ENCODE measurements around the gene MMS22L.
"Not testable (repeated sequence)": the region's sequence is repeated elsewhere in the genome, so short reads cannot be mapped to it uniquely, and the experiment has no call there.

The MMS22L gene

GRCh38 chr6:97195117-97195516 is 87.9 kb downstream of the MMS22L start:
- H3K9me3 Mint-ChIP-seq = no peaks in the 10 kb centered on the region
- no peaks in the 10 kb centered on the region for H3K4me1 Mint-ChIP-seq (ENCODE audit: low read depth)
- no peak overlapping the region for H3K4me3 Mint-ChIP-seq
- no peaks in the 10 kb centered on the region for H3K27me3 Mint-ChIP-seq
- H3K27ac Mint-ChIP-seq = no peak overlapping the region
- peaks cover 37% of the 10 kb centered on the region for H3K36me3 Mint-ChIP-seq (ENCODE audit: low read depth)

- Mint-ChIP-seq H3K36me3 (ENCODE audit: low read depth) (peaks cover 11% of the 10 kb centered on the region), H3K27me3 (no peaks in the 10 kb centered on the region), H3K4me1 (ENCODE audit: low read depth) (no peaks in the 10 kb centered on the region), H3K9me3 (no peaks in the 10 kb centered on the region), H3K4me3 (no peak overlapping the region), H3K27ac (no peak overlapping the region)
Observed at GRCh38 chr6:97189767-97190166, 93.2 kb downstream of the MMS22L start.

DNA sequence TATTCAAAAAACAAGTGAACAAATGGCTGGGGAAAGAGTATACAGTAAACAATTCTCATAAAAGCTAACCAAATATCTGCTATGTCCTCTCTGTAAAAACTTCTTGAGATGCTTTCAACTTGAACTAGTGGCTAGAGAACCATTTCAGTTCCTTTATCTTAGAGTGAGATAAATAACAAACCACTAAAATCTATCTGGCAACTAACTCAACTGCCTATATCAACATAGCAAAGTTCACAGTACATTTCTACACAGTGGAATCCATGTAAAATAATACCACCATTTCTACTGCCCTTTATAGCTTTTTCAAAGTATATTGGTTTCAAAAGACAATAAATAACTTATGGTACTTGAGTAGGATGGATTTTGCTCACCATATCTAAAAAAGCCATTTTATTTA is 95.1 kb downstream of the MMS22L start:
- Mint-ChIP-seq H3K27me3 (no peaks in the 10 kb centered on the region), H3K27ac (no peak overlapping the region), H3K4me3 (no peak overlapping the region), H3K4me1 (ENCODE audit: low read depth) (no peaks in the 10 kb centered on the region), H3K9me3 (no peaks in the 10 kb centered on the region), H3K36me3 (ENCODE audit: low read depth) (peaks cover 3% of the 10 kb centered on the region)

- Mint-ChIP-seq H3K9me3 (no peaks in the 10 kb centered on the region), H3K4me3 (no peak overlapping the region), H3K27me3 (no peaks in the 10 kb centered on the region), H3K36me3 (ENCODE audit: low read depth) (peaks cover 4% of the 10 kb centered on the region), H3K4me1 (ENCODE audit: low read depth) (no peaks in the 10 kb centered on the region), H3K27ac (no peak overlapping the region)
Observed at GRCh38 chr6:97186416-97186999, 96.5 kb downstream of the MMS22L start.

DNA sequence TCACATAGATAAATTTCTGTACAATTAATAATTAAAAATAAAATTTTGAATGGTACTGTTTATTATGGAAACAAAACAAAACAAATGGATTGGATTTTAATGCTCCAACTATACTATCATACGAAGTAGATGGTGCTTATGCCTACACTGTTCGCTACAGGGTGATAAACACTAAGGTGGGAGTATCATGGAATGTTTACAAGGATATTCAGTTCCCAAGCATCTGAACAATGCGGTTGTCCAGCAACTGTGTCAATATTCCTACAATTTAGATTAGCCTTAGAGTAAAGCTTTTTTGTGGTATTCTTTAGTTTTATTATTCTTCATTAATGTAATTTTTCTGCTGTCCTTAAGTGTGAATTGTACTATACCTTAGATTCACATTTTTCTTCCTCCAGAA is 105.1 kb downstream of the MMS22L start:
- no peaks in the 10 kb centered on the region for H3K27me3 Mint-ChIP-seq
- H3K27ac Mint-ChIP-seq = no peak overlapping the region
- H3K9me3 Mint-ChIP-seq = no peaks in the 10 kb centered on the region
- no peak overlapping the region for H3K4me3 Mint-ChIP-seq
- H3K36me3 Mint-ChIP-seq (ENCODE audit: low read depth) = peaks cover 52% of the 10 kb centered on the region
- H3K4me1 Mint-ChIP-seq (ENCODE audit: low read depth) = no peaks in the 10 kb centered on the region

- Mint-ChIP-seq H3K27me3 (no peaks in the 10 kb centered on the region), H3K27ac (no peak overlapping the region), H3K4me1 (ENCODE audit: low read depth) (no peaks in the 10 kb centered on the region), H3K9me3 (no peaks in the 10 kb centered on the region), H3K4me3 (no peak overlapping the region), H3K36me3 (ENCODE audit: low read depth) (peaks cover 62% of the 10 kb centered on the region)
Observed at GRCh38 chr6:97176468-97176867, 106.5 kb downstream of the MMS22L start.

DNA sequence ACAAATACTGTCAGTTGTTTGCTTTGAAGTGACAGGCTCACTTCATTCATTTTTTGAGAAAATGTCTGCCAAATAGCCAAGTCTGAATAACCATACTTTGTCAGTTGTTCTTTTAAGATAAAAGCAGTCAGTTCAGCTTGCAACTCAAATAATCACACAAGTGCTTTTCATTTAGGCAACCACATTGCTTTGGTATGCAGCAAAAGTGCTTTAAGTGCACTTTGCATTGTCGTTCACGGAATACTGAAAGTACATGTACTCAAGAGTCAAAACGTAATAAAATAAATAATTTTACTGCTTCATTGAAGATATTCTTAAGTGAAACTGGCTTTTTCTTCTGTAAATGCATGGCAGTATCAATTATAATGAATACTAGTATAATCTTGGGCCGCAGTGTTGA is 107.2 kb downstream of the MMS22L start:
- Mint-ChIP-seq H3K4me1 (ENCODE audit: low read depth) (no peaks in the 10 kb centered on the region), H3K27me3 (no peaks in the 10 kb centered on the region), H3K4me3 (no peak overlapping the region), H3K36me3 (ENCODE audit: low read depth) (peaks cover 61% of the 10 kb centered on the region), H3K9me3 (no peaks in the 10 kb centered on the region), H3K27ac (no peak overlapping the region)

DNA sequence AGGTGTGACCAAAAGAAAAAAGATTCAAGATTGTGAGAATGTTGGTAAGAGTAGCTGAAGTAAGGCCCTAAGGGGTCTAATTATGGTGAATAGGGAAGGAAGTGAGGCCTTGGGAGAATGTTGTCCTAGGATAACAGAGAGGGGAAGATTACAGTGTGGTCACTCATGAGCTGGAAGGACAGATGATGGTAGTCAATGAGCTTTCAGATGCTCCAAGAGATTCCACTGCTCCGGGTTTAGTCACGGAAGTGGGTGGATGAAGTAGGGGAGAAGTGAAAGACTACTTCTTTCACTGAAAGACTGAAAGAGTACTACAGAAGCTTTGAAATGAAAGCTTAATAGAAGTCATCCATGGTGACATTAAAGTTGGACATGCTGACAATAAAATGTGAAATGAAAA is 108.5 kb downstream of the MMS22L start:
- peaks cover 63% of the 10 kb centered on the region for H3K36me3 Mint-ChIP-seq (ENCODE audit: low read depth)
- no peaks in the 10 kb centered on the region for H3K4me1 Mint-ChIP-seq (ENCODE audit: low read depth)
- no peaks in the 10 kb centered on the region for H3K27me3 Mint-ChIP-seq
- H3K9me3 Mint-ChIP-seq = no peaks in the 10 kb centered on the region
- no peak overlapping the region for H3K4me3 Mint-ChIP-seq
- peak overlapping the region; percentile 46 for H3K27ac Mint-ChIP-seq

DNA sequence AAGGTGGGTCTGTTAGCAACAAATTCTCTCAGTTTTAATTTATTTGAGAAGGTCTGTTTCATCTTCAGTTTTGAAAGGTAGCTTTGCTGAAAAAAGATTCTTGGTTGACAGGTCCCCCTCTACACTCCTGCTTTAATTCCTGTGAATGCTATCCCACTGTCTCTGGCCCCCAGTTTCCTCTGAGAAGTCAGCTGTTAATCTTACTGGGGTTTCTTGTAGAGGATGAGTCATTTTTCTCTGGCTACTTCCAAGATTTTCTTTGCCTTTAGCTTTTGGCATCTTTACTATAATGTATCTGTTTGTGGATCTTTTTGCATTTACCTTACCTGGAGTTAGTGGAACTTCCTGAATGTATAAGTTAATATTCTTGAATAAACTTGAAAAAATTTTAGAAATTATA is 122.7 kb downstream of the MMS22L start:
- peaks cover 75% of the 10 kb centered on the region for H3K36me3 Mint-ChIP-seq (ENCODE audit: low read depth)
- H3K4me3 Mint-ChIP-seq = no peak overlapping the region
- H3K27ac Mint-ChIP-seq = no peak overlapping the region

DNA sequence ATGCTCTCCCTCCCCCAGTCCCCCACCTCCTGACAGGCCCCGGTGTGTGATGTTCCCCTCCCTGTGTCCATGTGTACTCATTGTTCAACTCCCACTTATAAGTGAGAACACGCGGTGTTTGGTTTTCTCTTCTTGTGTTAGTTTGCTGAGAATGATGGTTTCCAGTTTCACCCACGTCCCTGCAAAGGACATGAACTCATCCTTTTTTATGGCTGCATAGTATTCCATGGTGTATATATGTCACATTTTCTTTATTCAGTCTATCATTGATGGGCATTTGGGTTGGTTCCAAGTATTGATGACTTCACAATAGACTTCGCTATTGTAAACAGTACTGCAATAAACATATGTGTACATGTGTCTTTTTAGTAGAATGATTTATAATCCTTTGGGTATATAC is 127.6 kb downstream of the MMS22L start:
- H3K27ac Mint-ChIP-seq, H3K27me3 Mint-ChIP-seq, H3K4me3 Mint-ChIP-seq: not testable (repeated sequence)
- Mint-ChIP-seq H3K36me3 (ENCODE audit: low read depth) (peaks cover 66% of the 10 kb centered on the region), H3K9me3 (peaks cover 26% of the 10 kb centered on the region), H3K4me1 (ENCODE audit: low read depth) (peaks cover 11% of the 10 kb centered on the region)

More for the DNA sequence above, 122.7 kb downstream of the MMS22L start:
- H3K4me1 Mint-ChIP-seq (ENCODE audit: low read depth) = no peaks in the 10 kb centered on the region
- H3K27me3 Mint-ChIP-seq = no peaks in the 10 kb centered on the region
- H3K9me3 Mint-ChIP-seq = peaks cover 32% of the 10 kb centered on the region

DNA sequence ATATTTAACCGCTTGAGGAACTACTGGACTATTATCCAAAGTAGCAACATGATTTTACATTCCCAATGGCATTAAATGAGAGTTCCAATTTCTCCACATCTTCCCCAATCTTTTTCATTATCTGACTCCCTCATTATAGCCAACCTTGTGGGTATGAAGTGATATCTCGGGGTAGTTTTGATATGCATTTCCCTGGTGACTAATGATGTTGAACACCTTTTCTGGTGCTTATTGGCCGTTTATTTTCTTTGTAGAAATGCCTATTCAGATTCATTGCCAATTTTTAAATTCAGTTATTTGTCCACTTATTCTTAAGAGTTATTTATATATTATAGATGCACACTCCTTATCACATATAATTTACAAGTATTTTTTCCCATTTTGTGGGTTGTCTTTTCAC is 129.0 kb downstream of the MMS22L start:
- Mint-ChIP-seq H3K27me3 (no peaks in the 10 kb centered on the region), H3K27ac (no peak overlapping the region), H3K36me3 (ENCODE audit: low read depth) (peaks cover 71% of the 10 kb centered on the region), H3K9me3 (peaks cover 23% of the 10 kb centered on the region), H3K4me3 (no peak overlapping the region), H3K4me1 (ENCODE audit: low read depth) (peaks cover 12% of the 10 kb centered on the region)

GRCh38 chr6:97151601-97152000 is 131.4 kb downstream of the MMS22L start:
- H3K27me3 Mint-ChIP-seq = no peaks in the 10 kb centered on the region
- H3K4me3 Mint-ChIP-seq = no peak overlapping the region
- peaks cover 62% of the 10 kb centered on the region for H3K36me3 Mint-ChIP-seq (ENCODE audit: low read depth)
- peaks cover 5% of the 10 kb centered on the region for H3K9me3 Mint-ChIP-seq
- no peak overlapping the region for H3K27ac Mint-ChIP-seq
- H3K4me1 Mint-ChIP-seq (ENCODE audit: low read depth) = peaks cover 12% of the 10 kb centered on the region

DNA sequence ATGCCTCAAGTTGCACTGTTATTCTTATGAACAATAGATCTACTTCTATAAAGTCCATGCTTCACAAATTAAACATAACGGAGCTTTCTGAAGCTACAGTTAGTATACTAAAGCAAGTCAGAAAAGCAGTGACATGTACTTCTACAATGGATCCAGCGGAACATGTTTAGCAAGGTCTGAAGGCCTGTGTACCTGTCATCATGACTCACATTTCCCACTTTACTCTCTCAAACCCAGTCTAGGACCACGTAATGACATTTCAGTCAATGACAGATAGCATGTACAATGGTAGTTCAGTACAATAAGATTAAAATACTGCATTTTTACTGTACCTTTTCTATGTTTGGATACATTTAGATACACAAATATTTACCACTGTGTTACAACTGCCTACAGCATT is 132.1 kb downstream of the MMS22L start:
- Mint-ChIP-seq H3K27me3 (no peaks in the 10 kb centered on the region), H3K36me3 (ENCODE audit: low read depth) (peaks cover 57% of the 10 kb centered on the region), H3K9me3 (no peaks in the 10 kb centered on the region), H3K27ac (peak overlapping the region; percentile 70), H3K4me1 (ENCODE audit: low read depth) (peaks cover 12% of the 10 kb centered on the region), H3K4me3 (peak overlapping the region; percentile 33)

DNA sequence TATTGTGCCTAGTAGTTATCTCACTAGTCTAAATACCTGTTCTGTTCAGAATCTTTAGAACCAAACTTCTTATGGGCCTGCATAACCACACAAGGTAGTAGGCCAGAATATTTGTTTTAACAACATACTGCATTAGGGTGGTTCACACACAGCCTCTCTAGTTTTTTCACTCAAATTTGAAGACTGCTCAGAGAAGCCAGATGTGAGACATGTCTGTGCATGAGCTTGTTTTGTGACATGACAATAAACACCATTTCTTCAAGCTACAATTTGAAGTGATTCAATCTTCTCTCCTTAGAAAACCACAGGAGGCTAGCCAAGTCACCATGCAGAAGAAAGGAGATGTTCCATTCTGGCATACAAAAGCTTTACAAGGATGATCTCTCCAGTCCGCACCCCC is 135.6 kb downstream of the MMS22L start:
- Mint-ChIP-seq H3K36me3 (ENCODE audit: low read depth) (peaks cover 62% of the 10 kb centered on the region), H3K27me3 (no peaks in the 10 kb centered on the region), H3K4me3 (no peak overlapping the region), H3K4me1 (ENCODE audit: low read depth) (peaks cover 22% of the 10 kb centered on the region), H3K9me3 (no peaks in the 10 kb centered on the region), H3K27ac (no peak overlapping the region)

DNA sequence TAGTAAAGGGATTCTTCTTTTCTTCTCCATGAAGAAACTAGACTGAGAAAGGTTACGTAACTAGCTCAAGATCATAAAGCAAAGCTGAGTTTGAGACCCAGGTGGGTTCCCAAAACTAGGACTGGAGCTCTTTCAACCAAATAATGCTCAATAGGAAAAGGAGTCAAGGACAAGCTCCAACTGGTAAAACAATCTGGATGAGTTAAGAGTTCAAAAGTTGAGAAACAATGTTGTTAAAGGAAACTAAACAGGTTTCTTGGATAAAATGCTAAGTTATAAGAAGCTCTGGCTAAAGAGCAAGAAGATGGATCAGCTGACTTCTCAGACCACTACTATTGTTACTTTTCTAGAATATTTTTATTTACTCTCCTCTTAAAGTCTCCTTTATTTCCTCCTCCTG is 137.3 kb downstream of the MMS22L start:
- no peak overlapping the region for H3K27ac Mint-ChIP-seq
- H3K27me3 Mint-ChIP-seq = no peaks in the 10 kb centered on the region
- peaks cover 19% of the 10 kb centered on the region for H3K4me1 Mint-ChIP-seq (ENCODE audit: low read depth)
- peaks cover 49% of the 10 kb centered on the region for H3K36me3 Mint-ChIP-seq (ENCODE audit: low read depth)
- H3K4me3 Mint-ChIP-seq = no peak overlapping the region
- H3K9me3 Mint-ChIP-seq = no peaks in the 10 kb centered on the region

- Mint-ChIP-seq H3K27me3 (no peaks in the 10 kb centered on the region), H3K9me3 (no peaks in the 10 kb centered on the region), H3K36me3 (ENCODE audit: low read depth) (peaks cover 25% of the 10 kb centered on the region), H3K4me3 (no peak overlapping the region), H3K27ac (peak overlapping the region; percentile 36), H3K4me1 (ENCODE audit: low read depth) (peaks cover 24% of the 10 kb centered on the region)
Observed at GRCh38 chr6:97141756-97142155, 141.3 kb downstream of the MMS22L start.

Data from stimulated activated naive CD8-positive, alpha-beta T cell treated with anti-CD3 and anti-CD28 coated beads, Interleukin-15, Interleukin-2, amounts not matched to agents 100 ng/mL and 50 ng/mL, for 24 hours (primary cell).